ENCODE results near the gene TTBK2.

TTBK2 gene

GRCh38 chr15:42868683-42869082, 51.9 kb downstream of the TTBK2 start:
- Histone ChIP-seq H3K9me3 (no peaks in the 10 kb centered on the region), H3K27ac (no peak overlapping the region)

GRCh38 chr15:42863572-42864239, 56.9 kb downstream of the TTBK2 start:
- H3K36me3 ChIP-seq, result peaks cover 3% of the 10 kb centered on the region
- H3K4me1 ChIP-seq (ENCODE audit: control insufficient read depth in 1 of 2, insufficient read depth in 1 of 2, low read depth in 1 of 2, low read length in 1 of 2), result no peaks in the 10 kb centered on the region
- no peak for TF ChIP-seq CTCF (IDR thresholded peaks at IDR 0.05)

More at GRCh38 chr15:42868683-42869082, 51.9 kb downstream of the TTBK2 start:
- H3K36me3 ChIP-seq, result no peaks in the 10 kb centered on the region
- no peak overlapping the region for H3K4me3 ChIP-seq (ENCODE audit: low read depth in 1 of 2, low read length in 1 of 2)
- H3K4me1 ChIP-seq (ENCODE audit: control insufficient read depth in 1 of 2, insufficient read depth in 1 of 2, low read depth in 1 of 2, low read length in 1 of 2), result no peaks in the 10 kb centered on the region
- no peaks in the 10 kb centered on the region for H3K27me3 ChIP-seq
- TF ChIP-seq CTCF (IDR thresholded peaks at IDR 0.05), result no peak

GRCh38 chr15:42858999-42859789, 61.4 kb downstream of the TTBK2 start:
- Histone ChIP-seq H3K36me3 (peaks cover 3% of the 10 kb centered on the region), H3K27me3 (no peaks in the 10 kb centered on the region), H3K4me1 (ENCODE audit: control insufficient read depth in 1 of 2, insufficient read depth in 1 of 2, low read depth in 1 of 2, low read length in 1 of 2) (no peaks in the 10 kb centered on the region), H3K27ac (no peak overlapping the region), H3K4me3 (ENCODE audit: low read depth in 1 of 2, low read length in 1 of 2) (no peak overlapping the region), H3K9me3 (no peaks in the 10 kb centered on the region)
- TF ChIP-seq CTCF (IDR thresholded peaks at IDR 0.05), result no peak

More at GRCh38 chr15:42863572-42864239, 56.9 kb downstream of the TTBK2 start:
- no peak overlapping the region for H3K4me3 ChIP-seq (ENCODE audit: low read depth in 1 of 2, low read length in 1 of 2)
- H3K9me3 ChIP-seq, result no peaks in the 10 kb centered on the region
- H3K27ac ChIP-seq, result no peak overlapping the region
- no peaks in the 10 kb centered on the region for H3K27me3 ChIP-seq

DNA sequence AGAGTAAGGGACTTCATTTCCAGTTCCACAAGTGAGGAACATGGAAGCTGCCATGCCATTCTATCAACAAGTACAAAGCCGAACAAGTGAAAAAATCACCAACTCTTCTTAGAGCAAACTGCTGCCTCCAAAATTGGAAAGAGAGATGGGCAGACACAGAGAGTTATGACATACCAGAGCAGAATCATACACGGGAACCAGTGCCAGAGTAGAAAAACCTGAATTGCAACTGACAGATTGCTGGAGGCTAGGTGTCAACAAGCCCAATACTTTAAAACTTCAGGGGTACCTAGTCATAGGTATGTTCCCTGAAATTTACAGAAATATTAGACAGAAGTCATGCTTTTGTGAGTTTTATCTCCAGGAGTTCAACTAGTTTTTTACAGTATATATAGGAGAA, 62.0 kb downstream of the TTBK2 start:
- H3K36me3 ChIP-seq, result peaks cover 3% of the 10 kb centered on the region
- no peaks in the 10 kb centered on the region for H3K9me3 ChIP-seq
- no peak for TF ChIP-seq CTCF (IDR thresholded peaks at IDR 0.05)
- no peak overlapping the region for H3K4me3 ChIP-seq (ENCODE audit: low read depth in 1 of 2, low read length in 1 of 2)
- no peak overlapping the region for H3K27ac ChIP-seq
- no peaks in the 10 kb centered on the region for H3K27me3 ChIP-seq
- H3K4me1 ChIP-seq (ENCODE audit: control insufficient read depth in 1 of 2, insufficient read depth in 1 of 2, low read depth in 1 of 2, low read length in 1 of 2), result no peaks in the 10 kb centered on the region

- TF ChIP-seq CTCF (IDR thresholded peaks at IDR 0.05), result no peak
- Histone ChIP-seq H3K4me1 (ENCODE audit: control insufficient read depth in 1 of 2, insufficient read depth in 1 of 2, low read depth in 1 of 2, low read length in 1 of 2) (no peaks in the 10 kb centered on the region), H3K27ac (no peak overlapping the region), H3K9me3 (no peaks in the 10 kb centered on the region), H3K36me3 (peaks cover 5% of the 10 kb centered on the region), H3K27me3 (no peaks in the 10 kb centered on the region), H3K4me3 (ENCODE audit: low read depth in 1 of 2, low read length in 1 of 2) (no peak overlapping the region)
These were observed 66.0 kb downstream of the TTBK2 start for GRCh38 chr15:42854576-42854975.
